H9 (cell line): ENCODE results near the gene PPCDC. TPM values are rescaled to one million over a fixed set of nuclear protein-coding genes. Genes with fewer than 3 reads are reported as not detected.

Experiments used
- DNase-seq: peaks from one replicate; pipeline ENCODE4 v3.0.0-alpha.2; 2017
- H2AFZ ChIP-seq: one replicate; pipeline ENCODE4 v1.6.1; 2013; ENCODE audit warnings: mild to moderate bottlenecking, low read length, control low read depth, moderate library complexity
- H2AK5ac ChIP-seq: 2 replicates; pipeline ENCODE4 v1.6.1; 2013; ENCODE audit warnings: low read length, control low read depth, mixed read lengths; ENCODE audit not compliant: insufficient read length
- H2BK120ac ChIP-seq: one replicate; pipeline ENCODE4 v1.6.1; 2013; ENCODE audit warnings: low read depth, mild to moderate bottlenecking, low read length, control low read depth, inconsistent platforms; ENCODE audit not compliant: poor library complexity, severe bottlenecking
- H2BK12ac ChIP-seq: 2 replicates; pipeline ENCODE4 v1.6.1; 2013; ENCODE audit warnings: low read length, control low read depth, mixed read lengths, low read depth; ENCODE audit not compliant: insufficient read length
- H2BK15ac ChIP-seq: 2 replicates; pipeline ENCODE4 v1.6.1; 2013; ENCODE audit warnings: low read depth, low read length, control low read depth
- H2BK20ac ChIP-seq: one replicate; pipeline ENCODE4 v1.6.1; 2013; ENCODE audit warnings: low read depth, mild to moderate bottlenecking, low read length, control low read depth, inconsistent platforms; ENCODE audit not compliant: poor library complexity, severe bottlenecking
- H2BK5ac ChIP-seq: 2 replicates; pipeline ENCODE4 v1.6.1; 2013; ENCODE audit warnings: low read length, control low read depth, mixed read lengths; ENCODE audit not compliant: insufficient read length
- H3K14ac ChIP-seq: 2 replicates; pipeline ENCODE4 v1.6.1; 2013; ENCODE audit warnings: low read length, control low read depth; ENCODE audit not compliant: insufficient read depth
- H3K18ac ChIP-seq: 2 replicates; pipeline ENCODE4 v1.6.1; 2013; ENCODE audit warnings: low read depth, mild to moderate bottlenecking, mixed read lengths, low read length, control low read depth; ENCODE audit not compliant: insufficient read length
- H3K23ac ChIP-seq: 2 replicates; pipeline ENCODE4 v1.6.1; 2013; ENCODE audit warnings: low read length, control low read depth, mixed read lengths, low read depth; ENCODE audit not compliant: insufficient read length
- H3K23me2 ChIP-seq: 2 replicates; pipeline ENCODE4 v1.6.1; 2013; ENCODE audit warnings: low read depth, mild to moderate bottlenecking, mixed read lengths, low read length, control low read depth; ENCODE audit not compliant: insufficient read length, poor library complexity, severe bottlenecking
- H3K27ac ChIP-seq: 2 replicates; pipeline ENCODE4 v1.5.1; 2013; ENCODE audit warnings: low read length, control low read depth, mixed read lengths, low read depth; ENCODE audit not compliant: insufficient read length
- H3K27me3 ChIP-seq: 2 replicates; pipeline ENCODE4 v1.6.1; 2013; ENCODE audit warnings: low read length, control low read depth, inconsistent platforms; ENCODE audit not compliant: insufficient read depth
- H3K4ac ChIP-seq: 2 replicates; pipeline ENCODE4 v1.6.1; 2013; ENCODE audit warnings: low read depth, mild to moderate bottlenecking, control low read depth, inconsistent platforms, low read length, moderate library complexity
- H3K4me1 ChIP-seq: 2 replicates; pipeline ENCODE4 v1.6.1; 2013; ENCODE audit warnings: low read length, control low read depth, inconsistent platforms; ENCODE audit not compliant: insufficient read depth
- H3K4me2 ChIP-seq: 2 replicates; pipeline ENCODE4 v1.6.1; 2013; ENCODE audit warnings: low read length, control low read depth, mixed read lengths; ENCODE audit not compliant: insufficient read length, insufficient read depth
- H3K56ac ChIP-seq: 2 replicates; pipeline ENCODE4 v1.6.1; 2013; ENCODE audit warnings: low read depth, mild to moderate bottlenecking, mixed read lengths, low read length, control low read depth; ENCODE audit not compliant: insufficient read length
- H3K79me1 ChIP-seq: 2 replicates; pipeline ENCODE4 v1.6.1; 2013; ENCODE audit warnings: low read depth, mild to moderate bottlenecking, moderate library complexity, low read length, control low read depth, inconsistent platforms; ENCODE audit not compliant: insufficient read depth, poor library complexity, severe bottlenecking
- H3K79me2 ChIP-seq: 2 replicates; pipeline ENCODE4 v1.6.1; 2013; ENCODE audit warnings: low read length, control low read depth, inconsistent platforms; ENCODE audit not compliant: insufficient read depth
- H3K9ac ChIP-seq: 2 replicates; pipeline ENCODE4 v1.6.1; 2013; ENCODE audit warnings: low read length, control low read depth, mixed read lengths; ENCODE audit not compliant: insufficient read length; ENCODE audit errors: extremely low read depth
- H3K9me3 ChIP-seq: one replicate; pipeline ENCODE4 v1.6.1; 2013; ENCODE audit warnings: low read depth, low read length, inconsistent platforms; ENCODE audit not compliant: control insufficient read depth
- H3T11ph ChIP-seq: one replicate; pipeline ENCODE4 v1.6.1; 2013; ENCODE audit warnings: mild to moderate bottlenecking, low read length, control low read depth, inconsistent platforms
- H4K20me1 ChIP-seq: one replicate; pipeline ENCODE4 v1.6.1; 2013; ENCODE audit not compliant: control insufficient read depth, insufficient read length, insufficient read depth
- H4K5ac ChIP-seq: 2 replicates; pipeline ENCODE4 v1.6.1; 2013; ENCODE audit warnings: low read depth, mild to moderate bottlenecking, mixed read lengths, low read length, control low read depth; ENCODE audit not compliant: insufficient read length
- H4K8ac ChIP-seq: replicated peaks from 2 replicates; pipeline ENCODE4 v1.6.1; 2013; ENCODE audit warnings: low read length, control low read depth, mixed read lengths, low read depth; ENCODE audit not compliant: insufficient read length
- H4K91ac ChIP-seq: 2 replicates; pipeline ENCODE4 v1.6.1; 2013; ENCODE audit warnings: low read depth, mild to moderate bottlenecking, moderate library complexity, mixed read lengths, low read length, control low read depth; ENCODE audit not compliant: insufficient read length
- H3K27ac Mint-ChIP-seq, 3 experiments: 2 replicates in 2 of 3; 3 replicates in 1 of 3; pipeline ENCODE4 v1.8.0; 2020 to 2021; ENCODE audit warnings: mixed read lengths in 3 of 3, mild to moderate bottlenecking in 1 of 3, moderate library complexity in 1 of 3
- H3K27me3 Mint-ChIP-seq: 2 replicates; pipeline ENCODE4 v1.8.0; 2021; ENCODE audit warnings: low read depth, mild to moderate bottlenecking, moderate library complexity, mixed read lengths
- H3K36me3 Mint-ChIP-seq, 3 experiments: 2 replicates in 2 of 3; 3 replicates in 1 of 3; pipeline ENCODE4 v1.8.0; 2020 to 2021; ENCODE audit warnings: low read depth in 3 of 3, mixed read lengths in 3 of 3; ENCODE audit not compliant: insufficient read depth in 1 of 3
- H3K4me1 Mint-ChIP-seq, 2 experiments: 2 replicates each; pipeline ENCODE4 v1.8.0; 2020; ENCODE audit warnings: mixed read lengths in 2 of 2
- H3K4me3 Mint-ChIP-seq, 2 experiments: 2 replicates in 1 of 2; 3 replicates in 1 of 2; pipeline ENCODE4 v1.8.0; 2020 to 2021; ENCODE audit warnings: mild to moderate bottlenecking in 2 of 2, mixed read lengths in 2 of 2, moderate library complexity in 1 of 2
- H3K9me3 Mint-ChIP-seq, 2 experiments: 2 replicates in 1 of 2; 3 replicates in 1 of 2; pipeline ENCODE4 v1.8.0; 2020; ENCODE audit warnings: mild to moderate bottlenecking in 2 of 2, mixed read lengths in 2 of 2, moderate library complexity in 1 of 2
- WGBS: extraction: QIAGEN DNeasy Blood & Tissue Kit; methylation state at CpG from one replicate; pipeline ENCODE4 v1.1.7; 2013; ENCODE audit warnings: missing lambda C conversion rate, low lambda C conversion rate, mixed read lengths; ENCODE audit not compliant: insufficient read length; ENCODE audit errors: extremely low coverage; 5-methylcytosine and 5-hydroxymethylcytosine counted together
- total RNA-seq: library from RNA; stranded (reverse); gene quantifications from 2 replicates; pipeline ENCODE4 v1.2.1, GENCODE V29; 2021
- TF ChIP-seq, protein P1 (sequence below): fragments of 200-600 bp; sonication (generic); conservative IDR thresholded peaks from 3 replicates; pipeline ENCODE4 v1.8.0; 2021; ENCODE audit warnings: antibody characterized with exemption, mild to moderate bottlenecking

The PPCDC gene
- total RNA-seq, 1 experiment from 2014 or later: 17.6 TPM

- H3K36me3 Mint-ChIP-seq: peaks cover 13 to 31% (median 31%) of the 10 kb centered on the region in 3 experiments; a peak in 6 of 7 replicates
- Histone ChIP-seq H3K4me2 (no peak overlapping the region), H3K9me3 (no peaks in the 10 kb centered on the region), H2AK5ac (no peak overlapping the region), H3K23me2 (no peaks in the 10 kb centered on the region), H3K14ac (no peak overlapping the region), H4K20me1 (no peaks in the 10 kb centered on the region), H2AFZ (no peak overlapping the region), H2BK20ac (no peak overlapping the region), H2BK12ac (no peak overlapping the region), H3K79me1 (peaks cover 2% of the 10 kb centered on the region), H3K4me1 (no peaks in the 10 kb centered on the region), H3K56ac (no peak overlapping the region), H4K8ac (no peak overlapping the region), H3K23ac (no peak overlapping the region), H3K4ac (no peak overlapping the region), H4K91ac (no peak overlapping the region), H2BK120ac (no peak overlapping the region), H3T11ph (no peak overlapping the region), H2BK15ac (no peak overlapping the region), H4K5ac (no peak overlapping the region), H3K9ac (no peak overlapping the region), H3K27me3 (no peaks in the 10 kb centered on the region), H3K18ac (no peak overlapping the region), H3K79me2 (no peaks in the 10 kb centered on the region; the same call in 1 of the 2 replicates), H2BK5ac (no peak overlapping the region), H3K27ac (no peak overlapping the region)
- peaks cover under 1 to 3% of the 10 kb centered on the region in 2 experiments; a peak in 2 of 5 replicates for H3K9me3 Mint-ChIP-seq
- no peak overlapping the region; a peak in 1 of 7 replicates for H3K27ac Mint-ChIP-seq
- peaks cover 0 to 3% of the 10 kb centered on the region in 2 experiments; a peak in 2 of 4 replicates for H3K4me1 Mint-ChIP-seq
- WGBS: no CpG with 5 or more reads among the region's 7 CpGs
- no peak overlapping the region for H3K4me3 Mint-ChIP-seq
- no peak for DNase-seq
- TF ChIP-seq, protein P1, sequence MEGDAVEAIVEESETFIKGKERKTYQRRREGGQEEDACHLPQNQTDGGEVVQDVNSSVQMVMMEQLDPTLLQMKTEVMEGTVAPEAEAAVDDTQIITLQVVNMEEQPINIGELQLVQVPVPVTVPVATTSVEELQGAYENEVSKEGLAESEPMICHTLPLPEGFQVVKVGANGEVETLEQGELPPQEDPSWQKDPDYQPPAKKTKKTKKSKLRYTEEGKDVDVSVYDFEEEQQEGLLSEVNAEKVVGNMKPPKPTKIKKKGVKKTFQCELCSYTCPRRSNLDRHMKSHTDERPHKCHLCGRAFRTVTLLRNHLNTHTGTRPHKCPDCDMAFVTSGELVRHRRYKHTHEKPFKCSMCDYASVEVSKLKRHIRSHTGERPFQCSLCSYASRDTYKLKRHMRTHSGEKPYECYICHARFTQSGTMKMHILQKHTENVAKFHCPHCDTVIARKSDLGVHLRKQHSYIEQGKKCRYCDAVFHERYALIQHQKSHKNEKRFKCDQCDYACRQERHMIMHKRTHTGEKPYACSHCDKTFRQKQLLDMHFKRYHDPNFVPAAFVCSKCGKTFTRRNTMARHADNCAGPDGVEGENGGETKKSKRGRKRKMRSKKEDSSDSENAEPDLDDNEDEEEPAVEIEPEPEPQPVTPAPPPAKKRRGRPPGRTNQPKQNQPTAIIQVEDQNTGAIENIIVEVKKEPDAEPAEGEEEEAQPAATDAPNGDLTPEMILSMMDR: no peak
- no peaks in the 10 kb centered on the region for H3K27me3 Mint-ChIP-seq
Measured at GRCh38 chr15:75002398-75002797, 21.0 kb upstream of the PPCDC start.
